Lower leg skin (tissue), 3 donors: ENCODE measurements around the gene S100A8.
"Not testable (repeated sequence)": the region's sequence is repeated elsewhere in the genome, so short reads cannot be mapped to it uniquely, and the experiment has no call there.

Experiments
- POLR2A ChIP-seq, 2 donors: fragments of 450-650 bp; IDR thresholded peaks; one replicate each; pipeline ENCODE4 v1.6.1; 2016 to 2017; ENCODE audit warnings: antibody characterized with exemption in 2 of 2, mild to moderate bottlenecking in 1 of 2, moderate library complexity in 1 of 2
- TF ChIP-seq, protein P1 (sequence below), 3 donors: fragments of 450-650 bp; IDR thresholded peaks; one replicate each; pipeline ENCODE4 v1.5.1; 2016; ENCODE audit warnings: antibody characterized with exemption in 3 of 3, mild to moderate bottlenecking in 3 of 3, moderate library complexity in 2 of 3

DNA sequence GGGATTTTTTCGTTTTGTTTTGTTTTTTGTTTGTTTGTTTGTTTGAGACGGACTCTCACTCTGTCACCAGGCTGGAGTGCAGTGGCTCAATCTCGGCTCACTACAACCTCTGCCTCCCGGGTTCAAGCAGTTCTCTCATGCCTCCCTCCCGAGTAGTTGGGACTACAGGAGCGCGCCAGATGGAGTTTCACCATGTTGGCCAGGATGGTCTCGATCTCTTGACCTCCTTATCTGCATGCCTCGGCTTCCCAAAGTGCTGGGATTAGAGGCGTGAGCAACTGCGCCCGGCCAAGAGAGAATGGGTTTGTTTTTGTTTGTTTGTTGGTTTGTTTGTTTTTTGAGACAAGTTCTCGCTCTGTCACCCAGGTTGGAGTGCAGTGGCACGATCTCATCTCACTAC lies 43.8 kb downstream of the S100A8 start:
- not testable (repeated sequence) for TF ChIP-seq POLR2A (IDR thresholded peaks at IDR 0.05)
- TF ChIP-seq, protein P1, sequence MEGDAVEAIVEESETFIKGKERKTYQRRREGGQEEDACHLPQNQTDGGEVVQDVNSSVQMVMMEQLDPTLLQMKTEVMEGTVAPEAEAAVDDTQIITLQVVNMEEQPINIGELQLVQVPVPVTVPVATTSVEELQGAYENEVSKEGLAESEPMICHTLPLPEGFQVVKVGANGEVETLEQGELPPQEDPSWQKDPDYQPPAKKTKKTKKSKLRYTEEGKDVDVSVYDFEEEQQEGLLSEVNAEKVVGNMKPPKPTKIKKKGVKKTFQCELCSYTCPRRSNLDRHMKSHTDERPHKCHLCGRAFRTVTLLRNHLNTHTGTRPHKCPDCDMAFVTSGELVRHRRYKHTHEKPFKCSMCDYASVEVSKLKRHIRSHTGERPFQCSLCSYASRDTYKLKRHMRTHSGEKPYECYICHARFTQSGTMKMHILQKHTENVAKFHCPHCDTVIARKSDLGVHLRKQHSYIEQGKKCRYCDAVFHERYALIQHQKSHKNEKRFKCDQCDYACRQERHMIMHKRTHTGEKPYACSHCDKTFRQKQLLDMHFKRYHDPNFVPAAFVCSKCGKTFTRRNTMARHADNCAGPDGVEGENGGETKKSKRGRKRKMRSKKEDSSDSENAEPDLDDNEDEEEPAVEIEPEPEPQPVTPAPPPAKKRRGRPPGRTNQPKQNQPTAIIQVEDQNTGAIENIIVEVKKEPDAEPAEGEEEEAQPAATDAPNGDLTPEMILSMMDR (IDR thresholded peaks at IDR 0.05), result not testable (repeated sequence)
